NCI-H446 treated with DMSO at 0.1 percent for 48 hours (cell line): ENCODE results near the gene TMPRSS9.
A peak's percentile ranks its signal among the peaks of the same experiment; 100 is the strongest.
"Not testable (repeated sequence)": the region's sequence is repeated elsewhere in the genome, so short reads cannot be mapped to it uniquely, and the experiment has no call there.

Source experiments
- DNase-seq: peaks from one replicate; lab custom pipeline; 2025; lab: John Stamatoyannopoulos, UW

Gene TMPRSS9

GRCh38 chr19:2362046-2362969, 2.2 kb downstream of the TMPRSS9 start:
- no peak for DNase-seq

- DNase-seq, result no peak
These were observed 2.9 kb downstream of the TMPRSS9 start for GRCh38 chr19:2362970-2363300.

- no peak for DNase-seq
These were observed 3.4 kb downstream of the TMPRSS9 start for GRCh38 chr19:2363419-2363818.

GRCh38 chr19:2365201-2365970, 5.3 kb downstream of the TMPRSS9 start:
- DNase-seq, result no peak

GRCh38 chr19:2371656-2372055, 11.6 kb downstream of the TMPRSS9 start:
- DNase-seq, result no peak

GRCh38 chr19:2372076-2372612, 12.1 kb downstream of the TMPRSS9 start:
- no peak for DNase-seq

- DNase-seq, result no peak
These were observed 14.7 kb downstream of the TMPRSS9 start for GRCh38 chr19:2374808-2375207.

- no peak for DNase-seq
These were observed 15.5 kb downstream of the TMPRSS9 start for GRCh38 chr19:2375353-2376121.

- no peak for DNase-seq
These were observed 16.9 kb downstream of the TMPRSS9 start for GRCh38 chr19:2376784-2377519.

- DNase-seq, result no peak
These were observed 20.5 kb downstream of the TMPRSS9 start for GRCh38 chr19:2380567-2380966.

- no peak for DNase-seq
These were observed 21.2 kb downstream of the TMPRSS9 start for GRCh38 chr19:2381148-2381820.

GRCh38 chr19:2382530-2383222, 22.6 kb downstream of the TMPRSS9 start:
- no peak for DNase-seq

- peak; percentile 10 for DNase-seq
These were observed 25.1 kb downstream of the TMPRSS9 start for GRCh38 chr19:2385053-2385721.

- DNase-seq, result no peak
These were observed 27.6 kb downstream of the TMPRSS9 start for GRCh38 chr19:2387367-2388288.

GRCh38 chr19:2389594-2389993, 29.5 kb downstream of the TMPRSS9 start:
- DNase-seq, result no peak

GRCh38 chr19:2391118-2391725, 31.2 kb downstream of the TMPRSS9 start:
- DNase-seq, result peak; percentile 56

- DNase-seq, result no peak
These were observed 32.3 kb downstream of the TMPRSS9 start for GRCh38 chr19:2392366-2392765.

GRCh38 chr19:2392899-2393298, 32.8 kb downstream of the TMPRSS9 start:
- not testable (repeated sequence) for DNase-seq
